Tibial nerve (tissue), 4 donors: ENCODE measurements around the gene TBL3.

Experiments used
- EP300 ChIP-seq, 2 donors: sonication (generic); formaldehyde crosslinking; IDR thresholded peaks; one replicate each; pipeline ENCODE4 v1.6.1; 2017; ENCODE audit warnings: antibody characterized with exemption in 2 of 2, mild to moderate bottlenecking in 1 of 2
- POLR2A ChIP-seq, 2 donors: fragments of 450-650 bp; IDR thresholded peaks; one replicate each; pipeline ENCODE4 v1.6.1; 2017; ENCODE audit warnings: antibody characterized with exemption in 2 of 2, mild to moderate bottlenecking in 2 of 2, moderate library complexity in 2 of 2
- TF ChIP-seq, protein P1 (sequence below), 5 experiments: fragments of 200-600 bp in 3 of 5; fragments of 450-650 bp in 2 of 5; sonication (generic) in 3 of 5; IDR thresholded peaks; one replicate each; pipeline ENCODE4 v1.5.1; 2016 to 2019; ENCODE audit warnings: antibody characterized with exemption in 5 of 5, mild to moderate bottlenecking in 3 of 5, moderate library complexity in 2 of 5

DNA sequence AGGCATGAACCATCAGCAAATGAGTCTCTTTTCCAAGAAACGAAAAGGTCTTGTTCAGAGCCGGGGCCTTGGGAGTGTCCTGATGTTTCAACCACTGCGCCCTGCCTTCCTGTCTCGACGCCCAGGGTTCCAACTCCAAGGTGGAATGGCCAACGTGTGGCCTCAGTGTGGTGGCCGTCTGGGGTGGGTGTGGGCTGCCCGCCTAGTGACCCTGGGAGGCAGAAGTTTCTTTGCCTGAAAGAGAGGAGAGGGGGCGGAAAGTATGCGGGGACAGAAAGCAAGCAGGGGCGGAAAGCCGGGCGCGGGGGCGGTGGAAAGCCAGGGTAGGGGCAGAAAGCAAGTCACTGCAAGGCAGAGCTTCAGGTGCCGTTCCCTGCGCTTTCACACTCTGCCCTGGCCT, 32.9 kb upstream of the TBL3 start:
- TF ChIP-seq, protein P1, sequence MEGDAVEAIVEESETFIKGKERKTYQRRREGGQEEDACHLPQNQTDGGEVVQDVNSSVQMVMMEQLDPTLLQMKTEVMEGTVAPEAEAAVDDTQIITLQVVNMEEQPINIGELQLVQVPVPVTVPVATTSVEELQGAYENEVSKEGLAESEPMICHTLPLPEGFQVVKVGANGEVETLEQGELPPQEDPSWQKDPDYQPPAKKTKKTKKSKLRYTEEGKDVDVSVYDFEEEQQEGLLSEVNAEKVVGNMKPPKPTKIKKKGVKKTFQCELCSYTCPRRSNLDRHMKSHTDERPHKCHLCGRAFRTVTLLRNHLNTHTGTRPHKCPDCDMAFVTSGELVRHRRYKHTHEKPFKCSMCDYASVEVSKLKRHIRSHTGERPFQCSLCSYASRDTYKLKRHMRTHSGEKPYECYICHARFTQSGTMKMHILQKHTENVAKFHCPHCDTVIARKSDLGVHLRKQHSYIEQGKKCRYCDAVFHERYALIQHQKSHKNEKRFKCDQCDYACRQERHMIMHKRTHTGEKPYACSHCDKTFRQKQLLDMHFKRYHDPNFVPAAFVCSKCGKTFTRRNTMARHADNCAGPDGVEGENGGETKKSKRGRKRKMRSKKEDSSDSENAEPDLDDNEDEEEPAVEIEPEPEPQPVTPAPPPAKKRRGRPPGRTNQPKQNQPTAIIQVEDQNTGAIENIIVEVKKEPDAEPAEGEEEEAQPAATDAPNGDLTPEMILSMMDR (IDR thresholded peaks at IDR 0.05): no peak
- TF ChIP-seq POLR2A (IDR thresholded peaks at IDR 0.05): no peak
- no peak for TF ChIP-seq EP300 (IDR thresholded peaks at IDR 0.05)
